H1 (cell line): ENCODE data around the gene CAVIN1. TPM values are rescaled to one million over a fixed set of nuclear protein-coding genes. Genes with fewer than 3 reads are reported as not detected.

ENCODE experiments used
- CTCF ChIA-PET: fragments of 300-600 bp; sonication (Branson Sonifier 250); formaldehyde crosslinking; loops from one replicate; lab custom pipeline; 2021; ENCODE audit not compliant: partially characterized antibody; lab: Charles Lee
- POLR2A ChIA-PET: fragments of 300-600 bp; sonication (Branson Sonifier 250); formaldehyde crosslinking; loops from one replicate; lab custom pipeline; 2021; ENCODE audit warnings: inconsistent platforms; ENCODE audit not compliant: partially characterized antibody; lab: Charles Lee
- DNase-seq, 2 experiments: peaks; one replicate each; pipeline versions ENCODE4 v3.0.0 to v3.0.0-alpha.2; 2010 to 2022; ENCODE audit warnings: low spot score in 2 of 2, low read depth in 1 of 2, mixed read lengths in 1 of 2
- FAIRE-seq: peaks from 2 replicates; lab custom pipeline; 2011; peaks lifted over from hg19 to GRCh38; lab: Jason Lieb, UNC
- H2AFZ ChIP-seq: 2 replicates; pipeline ENCODE4 v1.8.1; 2012; ENCODE audit warnings: low read length, inconsistent platforms
- H2AK5ac ChIP-seq: 2 replicates; pipeline ENCODE4 v1.6.1; 2013; ENCODE audit warnings: low read depth, low read length
- H2BK120ac ChIP-seq: replicated peaks from 2 replicates; pipeline ENCODE3; 2013; ENCODE audit warnings: low read depth, low read length, inconsistent platforms
- H2BK12ac ChIP-seq: 2 replicates; pipeline ENCODE4 v1.6.1; 2013; ENCODE audit warnings: low read depth, low read length
- H2BK15ac ChIP-seq: 2 replicates; pipeline ENCODE4 v1.6.1; 2013; ENCODE audit warnings: low read length
- H2BK20ac ChIP-seq: 2 replicates; pipeline ENCODE4 v1.6.1; 2013; ENCODE audit warnings: low read length
- H2BK5ac ChIP-seq: 2 replicates; pipeline ENCODE4 v1.6.1; 2013; ENCODE audit warnings: low read depth, low read length
- H3K14ac ChIP-seq: 2 replicates; pipeline ENCODE4 v1.6.1; 2013; ENCODE audit warnings: inconsistent platforms; ENCODE audit not compliant: insufficient read length
- H3K18ac ChIP-seq: 2 replicates; pipeline ENCODE4 v1.6.1; 2013; ENCODE audit warnings: low read length; ENCODE audit errors: extremely low read depth
- H3K23ac ChIP-seq: 2 replicates; pipeline ENCODE4 v1.6.1; 2013; ENCODE audit warnings: inconsistent platforms; ENCODE audit not compliant: insufficient read length
- H3K23me2 ChIP-seq: 2 replicates; pipeline ENCODE4 v1.6.1; 2013; ENCODE audit warnings: low read depth, low read length
- H3K27ac ChIP-seq: 2 replicates; pipeline ENCODE4 v1.6.1; 2011; ENCODE audit warnings: low read depth, low read length, inconsistent platforms
- H3K27me3 ChIP-seq, 4 experiments: replicated peaks in 1 of 4; 1 replicate in 1 of 4; 2 replicates in 3 of 4; pipeline versions ENCODE4 v1.6.1 to v1.8.1; 2011 to 2013; ENCODE audit warnings: low read length in 3 of 4, mild to moderate bottlenecking in 3 of 4, inconsistent platforms in 2 of 4, mixed read lengths in 2 of 4, moderate library complexity in 1 of 4; ENCODE audit not compliant: control insufficient read depth in 3 of 4, insufficient read depth in 3 of 4; ENCODE audit errors: extremely low read depth in 1 of 4
- H3K36me3 ChIP-seq, 4 experiments: 2 replicates each; pipeline versions ENCODE4 v1.6.1 to v1.8.1; 2011 to 2013; ENCODE audit warnings: mild to moderate bottlenecking in 4 of 4, low read length in 3 of 4, moderate library complexity in 2 of 4, control low read depth in 1 of 4, inconsistent platforms in 1 of 4; ENCODE audit not compliant: insufficient read depth in 4 of 4, control insufficient read depth in 2 of 4
- H3K4ac ChIP-seq: replicated peaks from 2 replicates; pipeline ENCODE3; 2013; ENCODE audit warnings: low read length, low read depth, mixed read lengths, inconsistent platforms; ENCODE audit not compliant: insufficient read length
- H3K4me1 ChIP-seq, 4 experiments: replicated peaks in 1 of 4; 1 replicate in 1 of 4; 2 replicates in 3 of 4; pipeline versions ENCODE4 v1.6.1 to v1.8.1; 2011 to 2013; ENCODE audit warnings: low read length in 3 of 4, inconsistent platforms in 2 of 4, mixed read lengths in 1 of 4; ENCODE audit not compliant: insufficient read depth in 4 of 4, control insufficient read depth in 3 of 4
- H3K4me2 ChIP-seq, 2 experiments: 2 replicates each; pipeline versions ENCODE4 v1.6.1 to v1.8.1; 2011 to 2013; ENCODE audit warnings: low read depth in 2 of 2, low read length in 2 of 2, control low read depth in 1 of 2, inconsistent platforms in 1 of 2, mild to moderate bottlenecking in 1 of 2; ENCODE audit not compliant: insufficient read depth in 1 of 2
- H3K4me3 ChIP-seq, 4 experiments: fragments of 200-600, 300-600 bp in 1 of 4; sonication (generic), shearing (Covaris generic), sonication (Bioruptor Twin) in 1 of 4; 2 replicates each; pipeline versions ENCODE4 v1.5.1 to v1.8.1; 2011 to 2016; ENCODE audit warnings: low read length in 4 of 4, low read depth in 3 of 4, control low read depth in 2 of 4, inconsistent platforms in 2 of 4, mild to moderate bottlenecking in 2 of 4, mixed read lengths in 1 of 4, moderate library complexity in 1 of 4; ENCODE audit not compliant: insufficient read depth in 2 of 4; ENCODE audit errors: extremely low read depth in 1 of 4
- H3K56ac ChIP-seq: replicated peaks from 2 replicates; pipeline ENCODE3; 2013; ENCODE audit warnings: low read depth, mild to moderate bottlenecking, mixed read lengths, low read length, inconsistent platforms; ENCODE audit not compliant: insufficient read length
- H3K79me1 ChIP-seq: 2 replicates; pipeline ENCODE4 v1.6.1; 2013; ENCODE audit warnings: low read depth, low read length, control low read depth
- H3K79me2 ChIP-seq, 2 experiments: 2 replicates each; pipeline versions ENCODE4 v1.6.1 to v1.8.1; 2012 to 2013; ENCODE audit warnings: low read length in 2 of 2, mild to moderate bottlenecking in 2 of 2, inconsistent platforms in 1 of 2; ENCODE audit not compliant: insufficient read depth in 2 of 2, control insufficient read depth in 1 of 2
- H3K9ac ChIP-seq, 4 experiments: replicated peaks in 1 of 4; 1 replicate in 1 of 4; 2 replicates in 3 of 4; pipeline versions ENCODE4 v1.6.1 to v1.8.1; 2011 to 2013; ENCODE audit warnings: low read depth in 3 of 4, low read length in 3 of 4, control low read depth in 2 of 4, mild to moderate bottlenecking in 2 of 4, moderate library complexity in 2 of 4, inconsistent platforms in 1 of 4; ENCODE audit errors: extremely low read depth in 1 of 4
- H3K9me3 ChIP-seq, 2 experiments: 2 replicates each; pipeline versions ENCODE4 v1.6.1 to v1.8.1; 2012 to 2013; ENCODE audit warnings: mild to moderate bottlenecking in 2 of 2, moderate library complexity in 2 of 2, control low read depth in 1 of 2, inconsistent platforms in 1 of 2, low read depth in 1 of 2, low read length in 1 of 2, mixed read lengths in 1 of 2; ENCODE audit not compliant: insufficient read depth in 2 of 2
- H4K20me1 ChIP-seq, 2 experiments: replicated peaks in 1 of 2; 2 replicates each; pipeline versions ENCODE3 to v1.8.1; 2011 to 2013; ENCODE audit warnings: inconsistent platforms in 2 of 2, low read length in 2 of 2, mild to moderate bottlenecking in 1 of 2; ENCODE audit not compliant: insufficient read depth in 2 of 2, control insufficient read depth in 1 of 2
- H4K5ac ChIP-seq: 2 replicates; pipeline ENCODE4 v1.6.1; 2013; ENCODE audit warnings: low read length, low read depth, mixed read lengths, inconsistent platforms; ENCODE audit not compliant: insufficient read length
- H4K8ac ChIP-seq: 2 replicates; pipeline ENCODE4 v1.8.0; 2013; ENCODE audit warnings: mild to moderate bottlenecking, moderate library complexity, low read length, inconsistent platforms; ENCODE audit not compliant: insufficient read depth; ENCODE audit errors: extremely low read depth
- H4K91ac ChIP-seq: replicated peaks from 2 replicates; pipeline ENCODE3; 2013; ENCODE audit warnings: low read length, mixed read lengths, inconsistent platforms; ENCODE audit not compliant: insufficient read length
- ASH2L ChIP-seq: fragments of 200-600, 300-600 bp; sonication (generic); IDR thresholded peaks from one replicate; pipeline ENCODE4 v1.7.1; 2017; ENCODE audit warnings: low read length
- ATF2 ChIP-seq: IDR thresholded peaks from 2 replicates; pipeline ENCODE4 v1.6.1; 2012; ENCODE audit warnings: low read length, inconsistent platforms
- E2F6 ChIP-seq: IDR thresholded peaks from 2 replicates; pipeline ENCODE4 v1.6.1; 2012; ENCODE audit warnings: inconsistent platforms
- GTF2F1 ChIP-seq: IDR thresholded peaks from 2 replicates; pipeline ENCODE4 v1.6.1; 2012; ENCODE audit warnings: low read depth, low read length, improper control_type of control experiment, borderline replicate concordance
- POU5F1 ChIP-seq: IDR thresholded peaks from 2 replicates; pipeline ENCODE4 v1.6.1; 2011; ENCODE audit warnings: low read depth, mild to moderate bottlenecking, low read length, moderate library complexity
- RAD21 ChIP-seq, 2 experiments: IDR thresholded peaks in 1 of 2; conservative IDR thresholded peaks in 1 of 2; 2 replicates each; pipeline ENCODE4 v1.6.1; 2011; ENCODE audit warnings: low read depth in 2 of 2, low read length in 2 of 2, improper control_type of control experiment in 1 of 2, inconsistent platforms in 1 of 2, mild to moderate bottlenecking in 1 of 2, moderate library complexity in 1 of 2
- RFX5 ChIP-seq: IDR thresholded peaks from 2 replicates; pipeline ENCODE4 v1.6.1; 2011; ENCODE audit warnings: low read depth, low read length, improper control_type of control experiment, borderline replicate concordance
- SIX5 ChIP-seq: IDR thresholded peaks from 2 replicates; pipeline ENCODE4 v1.6.1; 2011; ENCODE audit warnings: mild to moderate bottlenecking, low read depth, low read length
- SP2 ChIP-seq: IDR thresholded peaks from 2 replicates; pipeline ENCODE4 v1.6.1; 2012; ENCODE audit warnings: mild to moderate bottlenecking, low read length, inconsistent platforms
- TBP ChIP-seq: IDR thresholded peaks from 2 replicates; pipeline ENCODE4 v1.6.1; 2011; ENCODE audit warnings: low read depth, low read length, improper control_type of control experiment
- ZNF274 ChIP-seq: IDR thresholded peaks from 2 replicates; pipeline ENCODE4 v1.7.0; 2012; ENCODE audit warnings: low read length, borderline replicate concordance; ENCODE audit errors: extremely low read depth
- WGBS, 2 experiments: shearing (Covaris generic) in 1 of 2; methylation state at CpG; one replicate each; pipeline versions ENCODE4 v1.1.6 to v1.1.7; 2013 to 2015; ENCODE audit warnings: low lambda C conversion rate in 2 of 2, mixed read lengths in 2 of 2, inconsistent platforms in 1 of 2, low coverage in 1 of 2, missing lambda C conversion rate in 1 of 2; ENCODE audit not compliant: insufficient replicate concordance in 2 of 2, insufficient coverage in 1 of 2, insufficient read length in 1 of 2; ENCODE audit errors: extremely low coverage in 1 of 2, missing lambda C conversion rate in 1 of 2; 5-methylcytosine and 5-hydroxymethylcytosine counted together
- polyA plus RNA-seq, 7 experiments: library from polyadenylated mRNA; depleted of rRNA in 3 of 7; stranded (reverse) in 5 of 7; unstranded in 2 of 7; fragments of >200 nt in 5 of 7; fragments of 200-250 nt in 2 of 7; gene quantifications; 1 replicate in 5 of 7; 2 replicates in 1 of 7; 4 replicates in 1 of 7; pipeline versions ENCODE4 v1.2.1 to v1.2.3, GENCODE V29; 2011 to 2013; ENCODE audit warnings: missing spikeins in 2 of 7, mixed read lengths in 2 of 7
- total RNA-seq: library from RNA; stranded (reverse); fragmentation: NEBNext Ultra II Directional; extraction: Animal tissue kit (Norgen Biotek cat#: 25700); gene quantifications from 2 replicates; pipeline ENCODE4 v1.2.1, GENCODE V29; 2021

Gene CAVIN1
- total and polyA plus RNA-seq, 2 of the 8 experiments (the other 6 are each of a cell fraction or from before 2014, with no cell fraction given), result 16.2 to 41.6 TPM

GRCh38 chr17:42421136-42421506 lies 1.9 kb downstream of the CAVIN1 start:
- WGBS, 2 experiments, result 54% methylated on average over 6 of the region's 6 CpGs; no CpG with 5 or more reads in 1 of the 2 experiments
- Histone ChIP-seq H3K56ac (no peak overlapping the region), H3K79me2 (peaks cover 0 to 19% of the 10 kb centered on the region in 2 experiments; a peak in 2 of 4 replicates), H2BK12ac (no peak overlapping the region), H4K8ac (no peak overlapping the region), H4K20me1 (peaks cover 6 to 8% of the 10 kb centered on the region in 2 experiments), H2AK5ac (no peak overlapping the region), H2BK15ac (0 out of 2 replicates have a peak overlapping the region, but pooled peaks have one; percentile 23), H3K23me2 (peaks cover 14% of the 10 kb centered on the region), H3K4ac (no peak overlapping the region), H3K18ac (no peak overlapping the region; the same call in 1 of the 2 replicates), H3K36me3 (no peaks in the 10 kb centered on the region), H4K91ac (no peak overlapping the region), H3K4me2 (peak overlapping the region; percentile 99), H3K27me3 (peaks cover 0 to 13% (median 10%) of the 10 kb centered on the region in 4 experiments; a peak in 6 of 7 replicates), H3K27ac (no peak overlapping the region), H2BK5ac (no peak overlapping the region), H2BK120ac (no peak overlapping the region), H3K79me1 (peaks cover 9% of the 10 kb centered on the region), H3K4me3 (peak overlapping the region; percentile 73 to 99 (median 86)), H3K4me1 (peaks cover 0 to 17% (median 8%) of the 10 kb centered on the region in 4 experiments; a peak in 5 of 7 replicates), H4K5ac (no peak overlapping the region), H3K14ac (no peak overlapping the region), H3K23ac (no peak overlapping the region), H3K9ac (no peak overlapping the region; a peak in 1 of 7 replicates), H3K9me3 (no peaks in the 10 kb centered on the region), H2BK20ac (no peak overlapping the region), H2AFZ (no peak overlapping the region)
- no peak for DNase-seq
- ChIA-PET CTCF (interaction anchor here (1.5 to 3.3 kb wide), 4 partner anchors 13 to 100 kb away, joined by 3 to 26 read pairs (median 5); no protein-coding TSS in a partner anchor), POLR2A (interaction anchor here (0.7 to 1.7 kb wide), 4 partner anchors 12 to 108 kb away, joined by 3 to 5 read pairs (median 4); no protein-coding TSS in a partner anchor)
- no peak for FAIRE-seq
- TF ChIP-seq ASH2L, result no peak
- no peak for TF ChIP-seq ZNF274
- no peak for TF ChIP-seq RFX5
- TF ChIP-seq POU5F1, result no peak
- TF ChIP-seq SIX5, result no peak
- TF ChIP-seq SP2, result no peak
- no peak for TF ChIP-seq TBP
- no peak for TF ChIP-seq GTF2F1
- TF ChIP-seq ATF2, result no peak
- no peak for TF ChIP-seq E2F6
- TF ChIP-seq RAD21 (IDR thresholded peaks at IDR 0.05 in 1 of 2, conservative IDR thresholded peaks at IDR 0.05 in 1 of 2; ENCODE audit: low read depth in 2 of 2, low read length in 2 of 2), result no peak
